Glutamatergic neuron (in vitro differentiated cells): ENCODE measurements around the gene PTPRN2. TPM values are rescaled to one million over a fixed set of nuclear protein-coding genes. Genes with fewer than 3 reads are reported as not detected.

Experiments used
- DNase-seq: peaks from one replicate; pipeline ENCODE4 v3.0.0; 2022
- H3K27ac Mint-ChIP-seq: one replicate; pipeline ENCODE4 v1.8.0; 2020; ENCODE audit warnings: mild to moderate bottlenecking, mixed read lengths, inconsistent platforms; ENCODE audit not compliant: unreplicated experiment
- H3K27me3 Mint-ChIP-seq: one replicate; pipeline ENCODE4 v1.8.0; 2020; ENCODE audit warnings: mild to moderate bottlenecking, moderate library complexity, mixed read lengths, inconsistent platforms; ENCODE audit not compliant: unreplicated experiment
- H3K36me3 Mint-ChIP-seq: one replicate; pipeline ENCODE4 v1.8.0; 2020; ENCODE audit warnings: mild to moderate bottlenecking, mixed read lengths, inconsistent platforms; ENCODE audit not compliant: unreplicated experiment
- H3K4me1 Mint-ChIP-seq: one replicate; pipeline ENCODE4 v1.8.0; 2020; ENCODE audit warnings: mild to moderate bottlenecking, low read depth, mixed read lengths, inconsistent platforms; ENCODE audit not compliant: unreplicated experiment
- H3K4me3 Mint-ChIP-seq: one replicate; pipeline ENCODE4 v1.8.0; 2020; ENCODE audit warnings: mild to moderate bottlenecking, mixed read lengths, inconsistent platforms; ENCODE audit not compliant: unreplicated experiment
- H3K9me3 Mint-ChIP-seq: one replicate; pipeline ENCODE4 v1.8.0; 2020; ENCODE audit warnings: mild to moderate bottlenecking, moderate library complexity, mixed read lengths, inconsistent platforms; ENCODE audit not compliant: unreplicated experiment
- CTCF ChIP-seq: fragments of 200-600 bp; sonication (generic); IDR thresholded peaks from one replicate; pipeline ENCODE4 v1.5.0; 2021; ENCODE audit not compliant: partially characterized antibody, unreplicated experiment
- total RNA-seq: library from RNA; stranded (reverse); fragmentation: NEBNext Ultra II Directional; extraction: Animal tissue kit (Norgen Biotek cat#: 25700); gene quantifications from one replicate; pipeline ENCODE4 v1.2.1, GENCODE V29; 2021; ENCODE audit not compliant: unreplicated experiment

The PTPRN2 gene
- total RNA-seq, 1 donor from 2014 or later = 49.0 TPM

GRCh38 chr7:158321936-158322615 is 265.5 kb downstream of the PTPRN2 start:
- TF ChIP-seq CTCF = no peak
- peaks cover 29% of the 10 kb centered on the region for H3K9me3 Mint-ChIP-seq
- H3K27ac Mint-ChIP-seq = no peak overlapping the region
- H3K4me1 Mint-ChIP-seq = peaks cover 5% of the 10 kb centered on the region
- no peak overlapping the region for H3K4me3 Mint-ChIP-seq
- peaks cover 10% of the 10 kb centered on the region for H3K27me3 Mint-ChIP-seq
- DNase-seq = no peak
- H3K36me3 Mint-ChIP-seq = peaks cover 7% of the 10 kb centered on the region

- Mint-ChIP-seq H3K4me3 (no peak overlapping the region), H3K4me1 (peaks cover 5% of the 10 kb centered on the region), H3K27me3 (peaks cover 3% of the 10 kb centered on the region), H3K27ac (no peak overlapping the region), H3K9me3 (peaks cover 25% of the 10 kb centered on the region), H3K36me3 (no peaks in the 10 kb centered on the region)
- DNase-seq = no peak
- no peak for TF ChIP-seq CTCF
These were observed 266.4 kb downstream of the PTPRN2 start for GRCh38 chr7:158321056-158321700.

GRCh38 chr7:158320328-158320727 is 267.3 kb downstream of the PTPRN2 start:
- H3K27me3 Mint-ChIP-seq = peaks cover 3% of the 10 kb centered on the region
- H3K9me3 Mint-ChIP-seq = peaks cover 26% of the 10 kb centered on the region
- H3K27ac Mint-ChIP-seq = no peak overlapping the region
- no peak for TF ChIP-seq CTCF
- H3K4me1 Mint-ChIP-seq = peaks cover 5% of the 10 kb centered on the region
- H3K4me3 Mint-ChIP-seq = no peak overlapping the region
- H3K36me3 Mint-ChIP-seq = peaks cover 5% of the 10 kb centered on the region
- no peak for DNase-seq

GRCh38 chr7:158318511-158318913 is 269.1 kb downstream of the PTPRN2 start:
- Mint-ChIP-seq H3K9me3 (peaks cover 31% of the 10 kb centered on the region), H3K4me1 (peaks cover 3% of the 10 kb centered on the region), H3K27me3 (peaks cover 1% of the 10 kb centered on the region), H3K27ac (no peak overlapping the region), H3K4me3 (no peak overlapping the region), H3K36me3 (peaks cover 15% of the 10 kb centered on the region)
- TF ChIP-seq CTCF = no peak
- no peak for DNase-seq
